HepG2 (cell line): ENCODE results near the gene MSMB. TPM values are rescaled to one million over a fixed set of nuclear protein-coding genes. Genes with fewer than 3 reads are reported as not detected.

Experiments
- ERF ChIP-seq: IDR thresholded peaks from 2 replicates; pipeline ENCODE4 v1.6.1; 2018; ENCODE audit warnings: missing biosample characterization, missing genetic modification reagents
- FOXO1 ChIP-seq: sonication (generic); formaldehyde crosslinking; IDR thresholded peaks from 2 replicates; pipeline ENCODE4 v1.4.0; 2020; ENCODE audit warnings: missing genetic modification reagents
- GABPB1 ChIP-seq: IDR thresholded peaks from 2 replicates; pipeline ENCODE4 v1.6.1; 2016; ENCODE audit warnings: mild to moderate bottlenecking, missing genetic modification reagents, moderate library complexity, missing compliant biosample characterization
- GATAD2A ChIP-seq: IDR thresholded peaks from 2 replicates; pipeline ENCODE4 v1.6.1; 2016
- HDAC2 ChIP-seq: sonication (generic); formaldehyde crosslinking; IDR thresholded peaks from 2 replicates; pipeline ENCODE4 v1.4.0; 2020; ENCODE audit warnings: missing genetic modification reagents
- HNF4G ChIP-seq, 2 experiments: sonication (generic) in 1 of 2; formaldehyde crosslinking in 1 of 2; IDR thresholded peaks; 2 replicates each; pipeline versions ENCODE4 v1.4.0 to v1.6.1; 2011 to 2020; ENCODE audit warnings: borderline replicate concordance in 2 of 2, low read depth in 2 of 2, mild to moderate bottlenecking in 2 of 2, low read length in 1 of 2, missing genetic modification reagents in 1 of 2, moderate library complexity in 1 of 2
- MIXL1 ChIP-seq: IDR thresholded peaks from 2 replicates; pipeline ENCODE4 v1.6.1; 2016
- NCOR1 ChIP-seq: fragments of 200-600 bp; sonication (generic); IDR thresholded peaks from 2 replicates; pipeline ENCODE4 v1.7.0; 2017; ENCODE audit warnings: antibody characterized with exemption, low read length, borderline replicate concordance
- POGZ ChIP-seq: sonication (generic); formaldehyde crosslinking; IDR thresholded peaks from 2 replicates; pipeline ENCODE4 v1.4.0; 2020; ENCODE audit warnings: mild to moderate bottlenecking, missing genetic modification reagents
- RARA ChIP-seq: IDR thresholded peaks from 2 replicates; pipeline ENCODE4 v1.6.1; 2016; ENCODE audit warnings: missing genetic modification reagents, missing compliant biosample characterization
- SAP130 ChIP-seq: IDR thresholded peaks from 2 replicates; pipeline ENCODE4 v1.6.1; 2016; ENCODE audit warnings: low read depth
- SATB2 ChIP-seq: sonication (generic); formaldehyde crosslinking; IDR thresholded peaks from 2 replicates; pipeline ENCODE4 v1.5.0; 2020; ENCODE audit warnings: missing genetic modification reagents
- SIX1 ChIP-seq: sonication (generic); formaldehyde crosslinking; IDR thresholded peaks from 2 replicates; pipeline ENCODE4 v1.4.0; 2020; ENCODE audit warnings: missing genetic modification reagents, borderline replicate concordance
- SRF ChIP-seq: IDR thresholded peaks from 2 replicates; pipeline ENCODE4 v1.6.1; 2011; ENCODE audit warnings: mild to moderate bottlenecking, low read depth, low read length, moderate library complexity
- TEAD3 ChIP-seq: optimal IDR thresholded peaks from 2 replicates; pipeline ENCODE3; 2016; ENCODE audit warnings: borderline replicate concordance
- ZBTB20 ChIP-seq: sonication (generic); formaldehyde crosslinking; IDR thresholded peaks from 2 replicates; pipeline ENCODE4 v1.8.1; 2023; ENCODE audit warnings: missing genetic modification reagents, low read depth, mild to moderate bottlenecking, borderline replicate concordance
- ZMYM3 ChIP-seq: sonication (generic); formaldehyde crosslinking; IDR thresholded peaks from 2 replicates; pipeline ENCODE4 v1.5.1; 2020; ENCODE audit warnings: mild to moderate bottlenecking, missing genetic modification reagents
- ZNF331 ChIP-seq: sonication (generic); formaldehyde crosslinking; IDR thresholded peaks from 2 replicates; pipeline ENCODE4 v1.4.0; 2020; ENCODE audit warnings: missing genetic modification reagents
- ZNF616 ChIP-seq: sonication (generic); formaldehyde crosslinking; IDR thresholded peaks from 2 replicates; pipeline ENCODE4 v1.5.0; 2020; ENCODE audit warnings: low read depth, mild to moderate bottlenecking, missing genetic modification reagents
- ZSCAN12 ChIP-seq: sonication (generic); formaldehyde crosslinking; IDR thresholded peaks from 2 replicates; pipeline ENCODE4 v1.9.0; 2021; ENCODE audit warnings: mild to moderate bottlenecking, missing genetic modification reagents
- polyA plus RNA-seq, 8 experiments: library from polyadenylated mRNA; depleted of rRNA in 3 of 8; stranded (reverse) in 7 of 8; unstranded in 1 of 8; fragments of >200 nt; fragmentation: Illumina TruSeq in 4 of 8; extraction: Trizol in 4 of 8; gene quantifications; 2 replicates each; pipeline versions ENCODE4 v1.2.1 to v1.2.3, GENCODE V29; 2011 to 2016; ENCODE audit warnings: low read depth in 4 of 8, missing spikeins in 1 of 8, mixed read lengths in 1 of 8; ENCODE audit not compliant: insufficient read depth in 1 of 8
- total RNA-seq, 5 experiments: library from RNA; depleted of rRNA; stranded (reverse); fragments of >200 nt; fragmentation: Illumina TruSeq; extraction: Trizol; gene quantifications; 2 replicates each; pipeline ENCODE4 v1.2.3, GENCODE V29; 2016; ENCODE audit warnings: low read depth in 1 of 5
- TF ChIP-seq, protein P1 (sequence below): sonication (generic); formaldehyde crosslinking; IDR thresholded peaks from 2 replicates; pipeline ENCODE4 v1.4.0; 2020; ENCODE audit warnings: missing genetic modification reagents, borderline replicate concordance
- TF ChIP-seq, protein P2 (sequence below): sonication (generic); formaldehyde crosslinking; IDR thresholded peaks from 2 replicates; pipeline ENCODE4 v1.5.0; 2020; ENCODE audit warnings: missing genetic modification reagents
- TF ChIP-seq, protein P3 (sequence below): sonication (generic); formaldehyde crosslinking; IDR thresholded peaks from 2 replicates; pipeline ENCODE4 v1.5.0; 2020; ENCODE audit warnings: missing genetic modification reagents

MSMB gene
- total and polyA plus RNA-seq, 2 of the 13 experiments (the other 11 are each of a cell fraction or from before 2014, with no cell fraction given): 0.84 TPM; not detected in 1

DNA sequence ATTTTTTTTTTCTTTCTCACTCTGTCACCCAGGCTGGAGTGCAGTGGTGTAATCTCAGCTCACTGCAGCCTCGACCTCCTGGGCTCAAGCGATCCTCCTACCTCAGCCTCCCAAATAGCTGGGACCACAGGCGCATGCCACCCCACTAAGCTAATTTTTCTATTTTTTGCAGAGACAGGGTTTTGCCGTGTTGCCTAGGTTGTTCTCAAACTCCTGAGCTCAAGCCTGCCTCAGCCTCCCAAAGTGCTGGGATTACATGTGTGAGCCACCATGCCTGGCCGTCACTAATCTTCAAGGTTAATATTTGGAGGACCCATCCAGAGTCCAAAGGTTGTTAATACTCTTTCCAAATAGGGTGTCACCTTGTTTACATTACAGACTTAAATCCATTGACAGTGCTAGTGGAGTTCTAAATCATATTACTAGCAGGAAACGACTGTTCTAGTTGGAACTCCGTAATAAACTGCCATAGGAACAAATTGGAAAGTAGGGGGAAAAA lies 43.8 kb downstream of the MSMB start (continued):
- peak; percentile 43; the same call in 1 of the 2 replicates for TF ChIP-seq SIX1 (CRISPR knock-in tag)
- peak; percentile 64; the same call in 1 of the 2 replicates for TF ChIP-seq SRF
- TF ChIP-seq HNF4G (IDR thresholded peaks at IDR 0.05; ENCODE audit: borderline replicate concordance, low read depth, low read length): peak; percentile 81
- TF ChIP-seq HNF4G (CRISPR knock-in tag; IDR thresholded peaks at IDR 0.05; ENCODE audit: borderline replicate concordance, low read depth): 0 out of 2 replicates have a peak, but pooled peaks have one; percentile 29
- peak; percentile 79 for TF ChIP-seq HDAC2 (CRISPR knock-in tag)
- peak; percentile 71; the same call in 1 of the 2 replicates for TF ChIP-seq ERF
- TF ChIP-seq, protein P1, sequence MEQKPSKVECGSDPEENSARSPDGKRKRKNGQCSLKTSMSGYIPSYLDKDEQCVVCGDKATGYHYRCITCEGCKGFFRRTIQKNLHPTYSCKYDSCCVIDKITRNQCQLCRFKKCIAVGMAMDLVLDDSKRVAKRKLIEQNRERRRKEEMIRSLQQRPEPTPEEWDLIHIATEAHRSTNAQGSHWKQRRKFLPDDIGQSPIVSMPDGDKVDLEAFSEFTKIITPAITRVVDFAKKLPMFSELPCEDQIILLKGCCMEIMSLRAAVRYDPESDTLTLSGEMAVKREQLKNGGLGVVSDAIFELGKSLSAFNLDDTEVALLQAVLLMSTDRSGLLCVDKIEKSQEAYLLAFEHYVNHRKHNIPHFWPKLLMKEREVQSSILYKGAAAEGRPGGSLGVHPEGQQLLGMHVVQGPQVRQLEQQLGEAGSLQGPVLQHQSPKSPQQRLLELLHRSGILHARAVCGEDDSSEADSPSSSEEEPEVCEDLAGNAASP (CRISPR knock-in tag): peak; percentile 49; the same call in 1 of the 2 replicates
- TF ChIP-seq RARA: peak; percentile 47; the same call in 1 of the 2 replicates
- TF ChIP-seq NCOR1: peak; percentile 69; the same call in 1 of the 2 replicates
- TF ChIP-seq TEAD3 (CRISPR knock-in tag): peak; percentile 5
- peak; percentile 60; the same call in 1 of the 2 replicates for TF ChIP-seq MIXL1 (CRISPR knock-in tag)
- peak; percentile 55 for TF ChIP-seq FOXO1 (CRISPR knock-in tag)
- 0 out of 2 replicates have a peak, but pooled peaks have one; percentile 57 for TF ChIP-seq ZBTB20 (CRISPR knock-in tag)
- peak; percentile 51; the same call in 1 of the 2 replicates for TF ChIP-seq ZNF616
- TF ChIP-seq ZSCAN12 (CRISPR knock-in tag): 0 out of 2 replicates have a peak, but pooled peaks have one; percentile 24
- TF ChIP-seq SATB2 (CRISPR knock-in tag): peak; percentile 82; the same call in 1 of the 2 replicates
- TF ChIP-seq SAP130 (CRISPR knock-in tag): peak; percentile 59; the same call in 1 of the 2 replicates
- TF ChIP-seq POGZ (CRISPR knock-in tag): peak; percentile 38; the same call in 1 of the 2 replicates
- TF ChIP-seq GATAD2A (CRISPR knock-in tag): peak; percentile 81
- peak; percentile 85 for TF ChIP-seq ZMYM3 (CRISPR knock-in tag)
- TF ChIP-seq ZNF331: peak; percentile 33; the same call in 1 of the 2 replicates
- TF ChIP-seq, protein P2, sequence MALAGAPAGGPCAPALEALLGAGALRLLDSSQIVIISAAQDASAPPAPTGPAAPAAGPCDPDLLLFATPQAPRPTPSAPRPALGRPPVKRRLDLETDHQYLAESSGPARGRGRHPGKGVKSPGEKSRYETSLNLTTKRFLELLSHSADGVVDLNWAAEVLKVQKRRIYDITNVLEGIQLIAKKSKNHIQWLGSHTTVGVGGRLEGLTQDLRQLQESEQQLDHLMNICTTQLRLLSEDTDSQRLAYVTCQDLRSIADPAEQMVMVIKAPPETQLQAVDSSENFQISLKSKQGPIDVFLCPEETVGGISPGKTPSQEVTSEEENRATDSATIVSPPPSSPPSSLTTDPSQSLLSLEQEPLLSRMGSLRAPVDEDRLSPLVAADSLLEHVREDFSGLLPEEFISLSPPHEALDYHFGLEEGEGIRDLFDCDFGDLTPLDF: 0 out of 2 replicates have a peak, but pooled peaks have one; percentile 40
- TF ChIP-seq, protein P3, sequence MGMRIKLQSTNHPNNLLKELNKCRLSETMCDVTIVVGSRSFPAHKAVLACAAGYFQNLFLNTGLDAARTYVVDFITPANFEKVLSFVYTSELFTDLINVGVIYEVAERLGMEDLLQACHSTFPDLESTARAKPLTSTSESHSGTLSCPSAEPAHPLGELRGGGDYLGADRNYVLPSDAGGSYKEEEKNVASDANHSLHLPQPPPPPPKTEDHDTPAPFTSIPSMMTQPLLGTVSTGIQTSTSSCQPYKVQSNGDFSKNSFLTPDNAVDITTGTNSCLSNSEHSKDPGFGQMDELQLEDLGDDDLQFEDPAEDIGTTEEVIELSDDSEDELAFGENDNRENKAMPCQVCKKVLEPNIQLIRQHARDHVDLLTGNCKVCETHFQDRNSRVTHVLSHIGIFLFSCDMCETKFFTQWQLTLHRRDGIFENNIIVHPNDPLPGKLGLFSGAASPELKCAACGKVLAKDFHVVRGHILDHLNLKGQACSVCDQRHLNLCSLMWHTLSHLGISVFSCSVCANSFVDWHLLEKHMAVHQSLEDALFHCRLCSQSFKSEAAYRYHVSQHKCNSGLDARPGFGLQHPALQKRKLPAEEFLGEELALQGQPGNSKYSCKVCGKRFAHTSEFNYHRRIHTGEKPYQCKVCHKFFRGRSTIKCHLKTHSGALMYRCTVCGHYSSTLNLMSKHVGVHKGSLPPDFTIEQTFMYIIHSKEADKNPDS (CRISPR knock-in tag): peak; percentile 72; the same call in 1 of the 2 replicates
- peak; percentile 40; the same call in 1 of the 2 replicates for TF ChIP-seq GABPB1 (CRISPR knock-in tag)
